Body of pancreas (tissue), 4 donors: ENCODE results near the gene DIS3L2.
"Not testable (repeated sequence)": the region's sequence is repeated elsewhere in the genome, so short reads cannot be mapped to it uniquely, and the experiment has no call there.

Source experiments
- CTCF ChIP-seq, 7 experiments: fragments of 450-650 bp in 4 of 7; fragments of 200-600 bp in 3 of 7; sonication (generic) in 3 of 7; IDR thresholded peaks; one replicate each; pipeline ENCODE4 v1.5.1; 2016 to 2019; ENCODE audit warnings: antibody characterized with exemption in 7 of 7
- POLR2A ChIP-seq, 3 donors: fragments of 450-650 bp; IDR thresholded peaks; one replicate each; pipeline ENCODE4 v1.6.1; 2016; ENCODE audit warnings: antibody characterized with exemption in 3 of 3, mild to moderate bottlenecking in 2 of 3

- TF ChIP-seq CTCF, POLR2A (IDR thresholded peaks at IDR 0.05): not testable (repeated sequence)
Observed at GRCh38 chr2:232364806-232365594, 403.5 kb downstream of the DIS3L2 start.
